Epidermal melanocyte (primary cell): ENCODE measurements around the gene ERMAP.

Experiments
- DNase-seq: peaks from one replicate; pipeline ENCODE4 v3.0.0; 2011; ENCODE audit warnings: low spot score; ENCODE audit not compliant: insufficient read length

ERMAP gene

GRCh38 chr1:42816585-42817439 lies at the start of gene ERMAP, which contains the start of gene SVBP:
Gene ERMAP (plus strand): TSS chr1:42817122. CDS start chr1:42830449, 13,327 bp downstream.
Gene SVBP (minus strand): TSS chr1:42817397. CDS start chr1:42816544, 853 bp downstream.
- peak; percentile 52 for DNase-seq

GRCh38 chr1:42767510-42768000 lies 49.4 kb upstream of the ERMAP start:
- DNase-seq: no peak

- no peak for DNase-seq
Measured at GRCh38 chr1:42768172-42768571, 48.8 kb upstream of the ERMAP start.

- DNase-seq: no peak
Measured at GRCh38 chr1:42769811-42770210, 47.1 kb upstream of the ERMAP start.

- DNase-seq: no peak
Measured at GRCh38 chr1:42773420-42773819, 43.5 kb upstream of the ERMAP start.

- DNase-seq: no peak
Measured at GRCh38 chr1:42774928-42775526, 41.9 kb upstream of the ERMAP start.

- no peak for DNase-seq
Measured at GRCh38 chr1:42776502-42776901, 40.4 kb upstream of the ERMAP start.

GRCh38 chr1:42777852-42778251 lies 39.1 kb upstream of the ERMAP start:
- peak; percentile 30 for DNase-seq

- DNase-seq: no peak
Measured at GRCh38 chr1:42779725-42780124, 37.2 kb upstream of the ERMAP start.

- DNase-seq: no peak
Measured at GRCh38 chr1:42780176-42780575, 36.7 kb upstream of the ERMAP start.

GRCh38 chr1:42783092-42783491 lies 33.8 kb upstream of the ERMAP start:
- no peak for DNase-seq

- DNase-seq: no peak
Measured at GRCh38 chr1:42784547-42784945, 32.4 kb upstream of the ERMAP start.

GRCh38 chr1:42784946-42785693 lies 31.8 kb upstream of the ERMAP start, which contains the start of gene TMEM269:
Gene TMEM269 (plus strand): TSS chr1:42784991. CDS start chr1:42789894, 4,903 bp downstream.
- DNase-seq: no peak

GRCh38 chr1:42786097-42786496 lies 30.8 kb upstream of the ERMAP start:
- DNase-seq: no peak

- DNase-seq: no peak
Measured at GRCh38 chr1:42788021-42788420, 28.9 kb upstream of the ERMAP start.

GRCh38 chr1:42793824-42794223 lies 23.1 kb upstream of the ERMAP start:
- no peak for DNase-seq

GRCh38 chr1:42797414-42797813 lies 19.5 kb upstream of the ERMAP start:
- no peak for DNase-seq

- no peak for DNase-seq
Measured at GRCh38 chr1:42797979-42798378, 18.9 kb upstream of the ERMAP start.

GRCh38 chr1:42801832-42802473 lies 15.0 kb upstream of the ERMAP start:
- no peak for DNase-seq

GRCh38 chr1:42806171-42806570 lies 10.8 kb upstream of the ERMAP start:
- no peak for DNase-seq

- no peak for DNase-seq
Measured at GRCh38 chr1:42806593-42806992, 10.3 kb upstream of the ERMAP start.
